Astrocyte (in vitro differentiated cells and primary cell): Measurements from ENCODE around the gene NOD1. TPM values are rescaled to one million over a fixed set of nuclear protein-coding genes. Genes with fewer than 3 reads are reported as not detected.

ENCODE experiments used
- DNase-seq: peaks from one replicate; pipeline ENCODE4 v3.0.0-alpha.2; 2010; ENCODE audit warnings: low read depth
- FAIRE-seq: peaks from 2 replicates; lab custom pipeline; 2011; peaks lifted over from hg19 to GRCh38; lab: Jason Lieb, UNC
- H2AFZ ChIP-seq: 2 replicates; pipeline ENCODE4 v1.6.0; 2012; ENCODE audit warnings: low read depth, low read length, inconsistent platforms
- H3K27ac ChIP-seq: 2 replicates; pipeline ENCODE4 v1.5.1; 2011; ENCODE audit warnings: low read depth, low read length, inconsistent platforms
- H3K27me3 ChIP-seq: 2 replicates; pipeline ENCODE4 v1.6.0; 2011; ENCODE audit warnings: low read length, inconsistent platforms; ENCODE audit not compliant: insufficient read depth
- H3K36me3 ChIP-seq: 2 replicates; pipeline ENCODE4 v1.5.1; 2011; ENCODE audit warnings: low read length, inconsistent platforms; ENCODE audit not compliant: insufficient read depth
- H3K4me1 ChIP-seq: 2 replicates; pipeline ENCODE4 v1.5.1; 2011; ENCODE audit warnings: low read length, inconsistent platforms; ENCODE audit not compliant: insufficient read depth
- H3K4me2 ChIP-seq: 2 replicates; pipeline ENCODE4 v1.6.0; 2012; ENCODE audit warnings: low read length, inconsistent platforms
- H3K4me3 ChIP-seq: 2 replicates; pipeline ENCODE4 v1.5.1; 2011; ENCODE audit warnings: low read depth, mild to moderate bottlenecking, low read length, inconsistent platforms; ENCODE audit not compliant: insufficient read depth
- H3K79me2 ChIP-seq: 2 replicates; pipeline ENCODE4 v1.6.0; 2012; ENCODE audit warnings: mild to moderate bottlenecking, low read length, inconsistent platforms; ENCODE audit not compliant: insufficient read depth
- H3K9ac ChIP-seq: 2 replicates; pipeline ENCODE4 v1.6.0; 2012; ENCODE audit warnings: mild to moderate bottlenecking, low read length, inconsistent platforms
- H3K9me3 ChIP-seq: 2 replicates; pipeline ENCODE4 v1.5.1; 2012; ENCODE audit warnings: low read depth, mild to moderate bottlenecking, low read length, inconsistent platforms; ENCODE audit not compliant: insufficient read depth
- H4K20me1 ChIP-seq: 2 replicates; pipeline ENCODE4 v1.6.0; 2012; ENCODE audit warnings: low read length, inconsistent platforms; ENCODE audit not compliant: insufficient read depth
- H3K27ac Mint-ChIP-seq: one replicate; pipeline ENCODE4 v1.8.0; 2021; ENCODE audit warnings: mild to moderate bottlenecking, mixed read lengths; ENCODE audit not compliant: unreplicated experiment
- H3K27me3 Mint-ChIP-seq: one replicate; pipeline ENCODE4 v1.8.0; 2021; ENCODE audit warnings: low read depth, mixed read lengths; ENCODE audit not compliant: unreplicated experiment
- H3K36me3 Mint-ChIP-seq: one replicate; pipeline ENCODE4 v1.8.0; 2021; ENCODE audit warnings: low read depth, mixed read lengths; ENCODE audit not compliant: unreplicated experiment
- H3K4me1 Mint-ChIP-seq: one replicate; pipeline ENCODE4 v1.8.0; 2021; ENCODE audit warnings: low read depth, mixed read lengths; ENCODE audit not compliant: unreplicated experiment
- H3K4me3 Mint-ChIP-seq: one replicate; pipeline ENCODE4 v1.8.0; 2021; ENCODE audit warnings: mild to moderate bottlenecking, moderate library complexity, mixed read lengths; ENCODE audit not compliant: unreplicated experiment
- H3K9me3 Mint-ChIP-seq: one replicate; pipeline ENCODE4 v1.8.0; 2021; ENCODE audit warnings: mild to moderate bottlenecking, mixed read lengths; ENCODE audit not compliant: unreplicated experiment
- CTCF ChIP-seq: IDR thresholded peaks from 2 replicates; pipeline ENCODE4 v1.5.1; 2011; ENCODE audit warnings: low read depth, mild to moderate bottlenecking, inconsistent platforms, low read length, moderate library complexity; ENCODE audit not compliant: insufficient read depth
- EZH2 ChIP-seq: IDR thresholded peaks from 2 replicates; pipeline ENCODE4 v1.6.1; 2012; ENCODE audit warnings: mild to moderate bottlenecking, low read length, inconsistent platforms; ENCODE audit not compliant: insufficient read depth
- total RNA-seq: library from RNA; stranded (reverse); gene quantifications from 2 replicates; pipeline ENCODE4 v1.2.1, GENCODE V29; 2021

Gene NOD1
- total RNA-seq, 1 donor from 2014 or later: 9.7 TPM

DNA sequence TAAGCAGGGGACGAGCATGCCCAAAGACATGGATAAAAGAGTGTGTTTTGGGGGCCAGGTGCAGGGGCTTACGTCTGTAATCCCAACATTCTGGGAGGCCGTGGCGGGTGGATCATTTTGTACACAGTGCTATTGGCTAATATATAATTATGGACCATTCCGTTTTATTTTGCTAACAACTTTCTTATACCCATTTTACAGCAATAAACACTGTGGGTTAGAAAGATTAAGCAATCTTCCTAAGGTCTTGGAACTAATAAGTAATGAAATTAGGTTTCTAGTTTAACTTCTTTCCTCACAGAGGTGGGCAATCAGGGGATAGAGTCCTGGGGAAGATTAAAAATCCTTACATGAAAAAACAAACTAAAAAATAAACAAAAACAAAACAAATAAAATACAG is 22.7 kb upstream of the NOD1 start:
- H4K20me1 ChIP-seq: peaks cover 15% of the 10 kb centered on the region
- no peak overlapping the region for H3K4me3 ChIP-seq
- H3K9me3 ChIP-seq: no peaks in the 10 kb centered on the region
- no peak overlapping the region for H3K9ac ChIP-seq
- H3K4me2 ChIP-seq: no peak overlapping the region
- TF ChIP-seq CTCF (no peak), EZH2 (no peak)
- FAIRE-seq (no peak), DNase-seq (no peak)
- peaks cover 42% of the 10 kb centered on the region for H3K79me2 ChIP-seq
- peaks cover 2% of the 10 kb centered on the region for H3K4me1 Mint-ChIP-seq
- peaks cover 11% of the 10 kb centered on the region for H3K4me1 ChIP-seq
- H3K9me3 Mint-ChIP-seq: no peaks in the 10 kb centered on the region
- no peak overlapping the region for H2AFZ ChIP-seq
- no peak overlapping the region for H3K27ac Mint-ChIP-seq
- H3K27me3 ChIP-seq: no peaks in the 10 kb centered on the region
- H3K36me3 Mint-ChIP-seq: peaks cover 10% of the 10 kb centered on the region
- H3K27ac ChIP-seq: no peak overlapping the region
- peaks cover 7% of the 10 kb centered on the region for H3K36me3 ChIP-seq
- H3K4me3 Mint-ChIP-seq: no peak overlapping the region
- H3K27me3 Mint-ChIP-seq: no peaks in the 10 kb centered on the region

GRCh38 chr7:30493228-30493627 is 14.6 kb upstream of the NOD1 start:
- no peak for FAIRE-seq

More at GRCh38 chr7:30493228-30493627, 14.6 kb upstream of the NOD1 start:
- H3K36me3 ChIP-seq: peaks cover 7% of the 10 kb centered on the region
- Mint-ChIP-seq H3K4me3 (no peak overlapping the region), H3K27me3 (no peaks in the 10 kb centered on the region), H3K9me3 (peaks cover 5% of the 10 kb centered on the region), H3K27ac (no peak overlapping the region), H3K4me1 (no peaks in the 10 kb centered on the region), H3K36me3 (peaks cover 9% of the 10 kb centered on the region)
- no peaks in the 10 kb centered on the region for H3K9me3 ChIP-seq
- H3K27ac ChIP-seq: no peak overlapping the region
- no peaks in the 10 kb centered on the region for H4K20me1 ChIP-seq
- TF ChIP-seq CTCF (no peak), EZH2 (no peak)
- H3K4me3 ChIP-seq: no peak overlapping the region
- H3K4me1 ChIP-seq: no peaks in the 10 kb centered on the region
- no peak overlapping the region for H2AFZ ChIP-seq
- no peaks in the 10 kb centered on the region for H3K27me3 ChIP-seq
- no peaks in the 10 kb centered on the region for H3K79me2 ChIP-seq
- H3K9ac ChIP-seq: no peak overlapping the region
- DNase-seq: no peak
- no peak overlapping the region for H3K4me2 ChIP-seq
